SHP77 (cell line): ENCODE measurements around the gene USP17L20.
"Not testable (repeated sequence)": the region's sequence is repeated elsewhere in the genome, so short reads cannot be mapped to it uniquely, and the experiment has no call there.

Experiments used
- DNase-seq, 2 experiments: peaks; one replicate each; lab custom pipeline; 2025; lab: John Stamatoyannopoulos, UW

Gene USP17L20

DNA sequence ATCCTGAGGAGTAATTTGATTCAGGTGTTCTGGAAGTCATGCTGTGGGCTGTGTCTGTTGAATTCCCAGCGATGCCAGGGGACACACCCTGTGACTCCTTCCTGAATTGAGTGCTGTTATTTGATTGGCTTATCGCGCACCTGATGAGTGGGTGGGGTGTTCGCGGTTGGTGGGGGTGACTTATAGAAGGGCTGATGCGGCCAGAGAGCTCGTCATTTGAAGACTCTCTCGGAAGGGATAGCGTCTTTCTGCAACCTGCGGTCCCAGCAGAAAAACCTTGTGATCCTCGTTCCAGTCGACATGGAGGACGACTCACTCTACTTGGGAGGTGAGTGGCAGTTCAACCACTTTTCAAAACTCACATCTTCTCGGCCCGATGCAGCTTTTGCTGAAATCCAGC is at the start of gene USP17L20:
TSS of gene USP17L20 (plus strand) at position 301 of the 400 bp plus-strand sequence. CDS start at position 301, 0 bp downstream.
- DNase-seq: not testable (repeated sequence)

GRCh38 chr4:9210357-9210756 is 47.6 kb upstream of the USP17L20 start, which contains the start of gene USP17L10:
TSS of gene USP17L10 (plus strand) at chr4:9210657. CDS start at chr4:9210657, 0 bp downstream.
- not testable (repeated sequence) for DNase-seq

DNA sequence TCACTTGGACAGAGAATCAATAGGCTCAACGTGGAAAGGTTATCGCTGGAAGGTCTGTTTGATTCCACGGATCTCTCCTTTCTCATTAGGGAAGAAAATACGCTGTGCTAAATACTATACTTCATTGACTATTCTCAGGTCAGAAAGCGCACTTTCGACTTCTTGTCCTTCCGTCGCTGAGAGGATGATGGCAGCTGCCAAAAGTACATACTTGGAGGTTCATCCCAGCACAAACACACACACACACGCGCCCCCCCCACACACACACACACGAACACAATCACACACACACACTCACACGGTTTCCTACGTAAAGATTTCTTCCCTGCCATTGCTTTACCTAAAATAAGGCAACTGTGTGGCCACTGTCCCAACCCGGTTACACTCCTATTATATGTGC is 43.2 kb upstream of the USP17L20 start:
- DNase-seq: not testable (repeated sequence)

DNA sequence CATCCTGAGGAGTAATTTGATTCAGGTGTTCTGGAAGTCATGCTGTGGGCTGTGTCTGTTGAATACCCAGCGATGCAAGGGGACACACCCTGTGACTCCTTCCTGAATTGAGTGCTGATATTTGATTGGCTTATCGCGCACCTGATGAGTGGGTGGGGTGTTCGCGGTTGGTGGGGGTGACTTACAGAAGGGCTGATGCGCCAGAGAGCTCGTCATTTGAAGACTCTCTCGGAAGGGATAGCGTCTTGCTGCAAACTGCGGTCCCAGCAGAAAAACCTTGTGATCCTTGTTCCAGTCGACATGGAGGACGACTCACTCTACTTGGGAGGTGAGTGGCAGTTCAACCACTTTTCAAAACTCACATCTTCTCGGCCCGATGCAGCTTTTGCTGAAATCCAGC is 42.8 kb upstream of the USP17L20 start, which contains the start of gene USP17L11:
TSS of gene USP17L11 (plus strand) at position 301 of the 400 bp plus-strand sequence. CDS start at position 301, 0 bp downstream.
- not testable (repeated sequence) for DNase-seq

DNA sequence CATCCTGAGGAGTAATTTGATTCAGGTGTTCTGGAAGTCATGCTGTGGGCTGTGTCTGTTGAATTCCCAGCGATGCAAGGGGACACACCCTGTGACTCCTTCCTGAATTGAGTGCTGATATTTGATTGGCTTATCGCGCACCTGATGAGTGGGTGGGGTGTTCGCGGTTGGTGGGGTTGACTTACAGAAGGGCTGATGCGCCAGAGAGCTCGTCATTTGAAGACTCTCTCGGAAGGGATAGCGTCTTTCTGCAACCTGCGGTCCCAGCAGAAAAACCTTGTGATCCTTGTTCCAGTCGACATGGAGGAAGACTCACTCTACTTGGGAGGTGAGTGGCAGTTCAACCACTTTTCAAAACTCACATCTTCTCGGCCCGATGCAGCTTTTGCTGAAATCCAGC is 38.1 kb upstream of the USP17L20 start, which contains the start of gene USP17L12:
TSS of gene USP17L12 (plus strand) at position 301 of the 400 bp plus-strand sequence. CDS start at position 301, 0 bp downstream.
- DNase-seq: not testable (repeated sequence)

GRCh38 chr4:9224596-9224995 is 33.3 kb upstream of the USP17L20 start, which contains the start of gene USP17L13:
TSS of gene USP17L13 (plus strand) at chr4:9224896. CDS start at chr4:9224896, 0 bp downstream.
- not testable (repeated sequence) for DNase-seq

DNA sequence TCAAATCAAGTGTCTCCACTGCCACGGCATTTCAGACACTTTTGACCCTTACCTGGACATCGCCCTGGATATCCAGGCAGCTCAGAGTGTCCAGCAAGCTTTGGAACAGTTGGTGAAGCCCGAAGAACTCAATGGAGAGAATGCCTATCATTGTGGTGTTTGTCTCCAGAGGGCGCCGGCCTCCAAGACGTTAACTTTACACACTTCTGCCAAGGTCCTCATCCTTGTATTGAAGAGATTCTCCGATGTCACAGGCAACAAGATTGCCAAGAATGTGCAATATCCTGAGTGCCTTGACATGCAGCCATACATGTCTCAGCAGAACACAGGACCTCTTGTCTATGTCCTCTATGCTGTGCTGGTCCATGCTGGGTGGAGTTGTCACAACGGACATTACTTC is 27.7 kb upstream of the USP17L20 start:
- not testable (repeated sequence) for DNase-seq

DNA sequence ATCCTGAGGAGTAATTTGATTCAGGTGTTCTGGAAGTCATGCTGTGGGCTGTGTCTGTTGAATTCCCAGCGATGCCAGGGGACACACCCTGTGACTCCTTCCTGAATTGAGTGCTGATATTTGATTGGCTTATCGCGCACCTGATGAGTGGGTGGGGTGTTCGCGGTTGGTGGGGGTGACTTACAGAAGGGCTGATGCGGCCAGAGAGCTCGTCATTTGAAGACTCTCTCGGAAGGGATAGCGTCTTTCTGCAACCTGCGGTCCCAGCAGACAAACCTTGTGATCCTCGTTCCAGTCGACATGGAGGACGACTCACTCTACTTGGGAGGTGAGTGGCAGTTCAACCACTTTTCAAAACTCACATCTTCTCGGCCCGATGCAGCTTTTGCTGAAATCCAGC is 23.8 kb upstream of the USP17L20 start, which contains the start of gene USP17L15:
TSS of gene USP17L15 (plus strand) at position 301 of the 400 bp plus-strand sequence. CDS start at position 301, 0 bp downstream.
- not testable (repeated sequence) for DNase-seq

DNA sequence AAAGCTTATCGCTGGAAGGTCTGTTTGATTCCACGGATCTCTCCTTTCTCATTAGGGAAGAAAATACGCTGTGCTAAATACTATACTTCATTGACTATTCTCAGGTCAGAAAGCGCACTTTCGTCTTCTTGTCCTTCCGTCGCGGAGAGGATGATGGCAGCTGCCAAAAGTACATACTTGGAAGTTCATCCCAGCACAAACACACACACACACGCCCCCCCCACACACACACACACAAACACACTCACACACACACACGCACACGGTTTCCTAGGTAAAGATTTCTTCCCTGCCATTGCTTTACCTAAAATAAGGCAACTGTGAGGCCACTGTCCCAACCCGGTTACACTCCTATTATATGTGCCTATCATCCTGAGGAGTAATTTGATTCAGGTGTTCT is 19.5 kb upstream of the USP17L20 start:
- DNase-seq: not testable (repeated sequence)

GRCh38 chr4:9243579-9243978 is 14.3 kb upstream of the USP17L20 start, which contains the start of gene USP17L17:
TSS of gene USP17L17 (plus strand) at chr4:9243879. CDS start at chr4:9243879, 0 bp downstream.
- not testable (repeated sequence) for DNase-seq

DNA sequence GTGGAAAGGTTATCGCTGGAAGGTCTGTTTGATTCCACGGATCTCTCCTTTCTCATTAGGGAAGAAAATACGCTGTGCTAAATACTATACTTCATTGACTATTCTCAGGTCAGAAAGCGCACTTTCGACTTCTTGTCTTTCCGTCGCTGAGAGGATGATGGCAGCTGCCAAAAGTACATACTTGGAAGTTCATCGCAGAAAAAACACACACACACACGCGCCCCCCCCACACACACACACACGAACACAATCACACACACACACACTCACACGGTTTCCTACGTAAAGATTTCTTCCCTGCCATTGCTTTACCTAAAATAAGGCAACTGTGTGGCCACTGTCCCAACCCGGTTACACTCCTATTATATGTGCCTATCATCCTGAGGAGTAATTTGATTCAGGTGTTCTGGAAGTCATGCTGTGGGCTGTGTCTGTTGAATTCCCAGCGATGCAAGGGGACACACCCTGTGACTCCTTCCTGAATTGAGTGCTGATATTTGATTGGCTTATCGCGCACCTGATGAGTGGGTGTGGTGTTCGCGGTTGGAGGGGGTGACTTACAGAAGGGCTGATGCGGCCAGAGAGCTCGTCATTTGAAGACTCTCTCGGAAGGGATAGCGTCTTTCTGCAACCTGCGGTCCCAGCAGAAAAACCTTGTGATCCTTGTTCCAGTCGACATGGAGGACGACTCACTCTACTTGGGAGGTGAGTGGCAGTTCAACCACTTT is 9.8 kb upstream of the USP17L20 start, which contains the start of gene USP17L18:
TSS of gene USP17L18 (plus strand) at position 678 of the 728 bp plus-strand sequence. CDS start at position 678, 0 bp downstream.
- not testable (repeated sequence) for DNase-seq

DNA sequence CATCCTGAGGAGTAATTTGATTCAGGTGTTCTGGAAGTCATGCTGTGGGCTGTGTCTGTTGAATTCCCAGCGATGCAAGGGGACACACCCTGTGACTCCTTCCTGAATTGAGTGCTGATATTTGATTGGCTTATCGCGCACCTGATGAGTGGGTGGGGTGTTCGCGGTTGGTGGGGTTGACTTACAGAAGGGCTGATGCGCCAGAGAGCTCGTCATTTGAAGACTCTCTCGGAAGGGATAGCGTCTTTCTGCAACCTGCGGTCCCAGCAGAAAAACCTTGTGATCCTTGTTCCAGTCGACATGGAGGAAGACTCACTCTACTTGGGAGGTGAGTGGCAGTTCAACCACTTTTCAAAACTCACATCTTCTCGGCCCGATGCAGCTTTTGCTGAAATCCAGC is 4.8 kb upstream of the USP17L20 start, which contains the start of gene USP17L19:
TSS of gene USP17L19 (plus strand) at position 301 of the 400 bp plus-strand sequence. CDS start at position 301, 0 bp downstream.
- not testable (repeated sequence) for DNase-seq

GRCh38 chr4:9262572-9262971 is 4.6 kb downstream of the USP17L20 start, which contains the start of gene USP17L21:
TSS of gene USP17L21 (plus strand) at chr4:9262872. CDS start at chr4:9262872, 0 bp downstream.
- DNase-seq: not testable (repeated sequence)

GRCh38 chr4:9267319-9267718 is 9.4 kb downstream of the USP17L20 start, which contains the start of gene USP17L22:
TSS of gene USP17L22 (plus strand) at chr4:9267619. CDS start at chr4:9267619, 0 bp downstream.
- not testable (repeated sequence) for DNase-seq

- not testable (repeated sequence) for DNase-seq
Measured at GRCh38 chr4:9271719-9272118, 13.8 kb downstream of the USP17L20 start.
